Progenitor cell of endocrine pancreas (in vitro differentiated cells): ENCODE data around the gene PMS1. TPM values are rescaled to one million over a fixed set of nuclear protein-coding genes. Genes with fewer than 3 reads are reported as not detected.
"Not testable (repeated sequence)": the region's sequence is repeated elsewhere in the genome, so short reads cannot be mapped to it uniquely, and the experiment has no call there.

Experiments used
- DNase-seq: peaks from one replicate; pipeline ENCODE4 v3.0.0; 2021; ENCODE audit warnings: low spot score; ENCODE audit not compliant: unreplicated experiment
- H3K27ac Mint-ChIP-seq: 2 replicates; pipeline ENCODE4 v1.8.0; 2021; ENCODE audit warnings: mild to moderate bottlenecking, moderate library complexity, mixed read lengths
- H3K27me3 Mint-ChIP-seq: 2 replicates; pipeline ENCODE4 v1.8.0; 2021; ENCODE audit warnings: mixed read lengths
- H3K36me3 Mint-ChIP-seq: 2 replicates; pipeline ENCODE4 v1.8.0; 2022; ENCODE audit warnings: mixed read lengths; ENCODE audit not compliant: insufficient read depth
- H3K4me1 Mint-ChIP-seq: 2 replicates; pipeline ENCODE4 v1.8.0; 2021; ENCODE audit warnings: low read depth, mixed read lengths
- H3K4me3 Mint-ChIP-seq: 2 replicates; pipeline ENCODE4 v1.8.0; 2021; ENCODE audit warnings: low read depth, mild to moderate bottlenecking, moderate library complexity, mixed read lengths
- H3K9me3 Mint-ChIP-seq: 2 replicates; pipeline ENCODE4 v1.8.0; 2021; ENCODE audit warnings: low read depth, mixed read lengths
- CTCF ChIP-seq: fragments of 200-600 bp; sonication (generic); IDR thresholded peaks from one replicate; pipeline ENCODE4 v1.5.0; 2021; ENCODE audit warnings: antibody characterized with exemption, mild to moderate bottlenecking; ENCODE audit not compliant: unreplicated experiment
- total RNA-seq: library from RNA; stranded (reverse); gene quantifications from 2 replicates; pipeline ENCODE4 v1.2.1, GENCODE V29; 2021

The PMS1 gene
- total RNA-seq, 1 donor from 2014 or later: 72.4 TPM

GRCh38 chr2:189830510-189830909 is 46.3 kb downstream of the PMS1 start:
- no peak overlapping the region for H3K4me3 Mint-ChIP-seq
- no peaks in the 10 kb centered on the region for H3K9me3 Mint-ChIP-seq
- H3K27ac Mint-ChIP-seq: no peak overlapping the region
- TF ChIP-seq CTCF: no peak
- no peaks in the 10 kb centered on the region for H3K27me3 Mint-ChIP-seq
- H3K36me3 Mint-ChIP-seq: peaks cover 6% of the 10 kb centered on the region
- peaks cover 3% of the 10 kb centered on the region for H3K4me1 Mint-ChIP-seq
- no peak for DNase-seq

GRCh38 chr2:189834059-189834458 is 49.8 kb downstream of the PMS1 start:
- no peak for TF ChIP-seq CTCF
- Mint-ChIP-seq H3K9me3 (no peaks in the 10 kb centered on the region), H3K4me1 (peaks cover 10% of the 10 kb centered on the region), H3K27ac (no peak overlapping the region), H3K36me3 (peaks cover 9% of the 10 kb centered on the region), H3K4me3 (no peak overlapping the region), H3K27me3 (no peaks in the 10 kb centered on the region)
- DNase-seq: no peak

GRCh38 chr2:189834642-189835041 is 50.4 kb downstream of the PMS1 start:
- not testable (repeated sequence) for H3K4me3 Mint-ChIP-seq, DNase-seq, H3K36me3 Mint-ChIP-seq, H3K9me3 Mint-ChIP-seq, H3K27me3 Mint-ChIP-seq, H3K4me1 Mint-ChIP-seq, H3K27ac Mint-ChIP-seq

- Mint-ChIP-seq H3K9me3 (no peaks in the 10 kb centered on the region), H3K36me3 (peaks cover 7% of the 10 kb centered on the region), H3K4me3 (no peak overlapping the region), H3K27ac (no peak overlapping the region), H3K4me1 (peaks cover 7% of the 10 kb centered on the region), H3K27me3 (no peaks in the 10 kb centered on the region)
- TF ChIP-seq CTCF: no peak
- no peak for DNase-seq
Observed at GRCh38 chr2:189835855-189836558, 51.8 kb downstream of the PMS1 start.

GRCh38 chr2:189836644-189837043 is 52.4 kb downstream of the PMS1 start:
- peaks cover 7% of the 10 kb centered on the region for H3K36me3 Mint-ChIP-seq
- no peak overlapping the region for H3K4me3 Mint-ChIP-seq
- H3K27me3 Mint-ChIP-seq: no peaks in the 10 kb centered on the region
- no peak overlapping the region for H3K27ac Mint-ChIP-seq
- H3K4me1 Mint-ChIP-seq: peaks cover 7% of the 10 kb centered on the region
- TF ChIP-seq CTCF: no peak
- H3K9me3 Mint-ChIP-seq: no peaks in the 10 kb centered on the region
- DNase-seq: no peak

GRCh38 chr2:189837326-189837725 is 53.1 kb downstream of the PMS1 start:
- no peaks in the 10 kb centered on the region for H3K9me3 Mint-ChIP-seq
- DNase-seq: no peak

More at GRCh38 chr2:189837326-189837725, 53.1 kb downstream of the PMS1 start:
- Mint-ChIP-seq H3K4me1 (peaks cover 7% of the 10 kb centered on the region), H3K27ac (no peak overlapping the region), H3K4me3 (no peak overlapping the region), H3K27me3 (no peaks in the 10 kb centered on the region), H3K36me3 (peaks cover 5% of the 10 kb centered on the region)
- no peak for TF ChIP-seq CTCF
